NCI-H2196 (cell line): ENCODE measurements around the gene ULK2.
A peak's percentile ranks its signal among the peaks of the same experiment; 100 is the strongest.
"Not testable (repeated sequence)": the region's sequence is repeated elsewhere in the genome, so short reads cannot be mapped to it uniquely, and the experiment has no call there.

ENCODE experiments used
- DNase-seq: peaks from one replicate; lab custom pipeline; 2025; ENCODE audit not compliant: unreplicated experiment; lab: John Stamatoyannopoulos, UW

Gene ULK2

DNA sequence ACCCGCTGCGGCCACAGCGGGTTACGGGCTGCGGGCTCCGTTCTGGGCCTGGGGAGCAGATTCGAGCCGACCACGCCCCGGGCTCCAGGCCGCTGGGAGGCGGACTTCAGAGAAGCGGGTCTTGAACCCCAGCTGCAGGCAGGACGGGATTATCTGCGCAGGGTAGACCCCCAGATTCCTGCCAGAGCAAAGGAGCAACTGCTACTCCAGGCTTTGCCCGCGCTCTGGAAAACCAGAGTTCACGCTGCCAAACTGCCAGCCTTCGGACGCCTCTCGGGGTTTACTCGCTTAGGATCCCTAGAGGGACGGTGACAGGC is 301 bp upstream of the ULK2 start:
- no peak for DNase-seq

GRCh38 chr17:19867079-19867328 is 732 bp downstream of the ULK2 start:
- peak; percentile 5 for DNase-seq

GRCh38 chr17:19865021-19865420 is 2.7 kb downstream of the ULK2 start:
- no peak for DNase-seq

- DNase-seq: not testable (repeated sequence)
These were observed 7.0 kb downstream of the ULK2 start for GRCh38 chr17:19860647-19861177.

DNA sequence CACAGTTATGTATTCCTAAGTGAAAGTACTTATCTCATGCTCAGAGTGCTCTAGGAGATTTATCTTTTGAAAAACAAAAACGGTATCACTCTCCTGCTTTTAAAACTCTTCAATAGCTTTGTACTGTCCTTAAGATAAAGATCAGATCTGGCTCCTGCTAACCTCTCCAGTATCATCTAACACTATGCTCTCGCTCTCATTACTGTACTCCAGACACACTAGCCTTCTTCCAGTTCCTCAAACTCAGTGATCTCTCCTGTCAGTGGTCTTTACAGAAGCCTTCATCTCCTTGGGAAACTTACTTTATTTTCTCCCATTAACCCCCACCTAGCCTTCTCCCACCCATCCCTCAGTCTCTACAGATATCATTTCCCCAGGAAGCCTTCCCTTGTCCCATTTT is 10.1 kb downstream of the ULK2 start:
- no peak for DNase-seq

GRCh38 chr17:19833914-19834313 is 33.8 kb downstream of the ULK2 start:
- no peak for DNase-seq

GRCh38 chr17:19830061-19830460 is 37.7 kb downstream of the ULK2 start:
- DNase-seq: no peak

- DNase-seq: no peak
These were observed 55.3 kb downstream of the ULK2 start for GRCh38 chr17:19812407-19812806.

DNA sequence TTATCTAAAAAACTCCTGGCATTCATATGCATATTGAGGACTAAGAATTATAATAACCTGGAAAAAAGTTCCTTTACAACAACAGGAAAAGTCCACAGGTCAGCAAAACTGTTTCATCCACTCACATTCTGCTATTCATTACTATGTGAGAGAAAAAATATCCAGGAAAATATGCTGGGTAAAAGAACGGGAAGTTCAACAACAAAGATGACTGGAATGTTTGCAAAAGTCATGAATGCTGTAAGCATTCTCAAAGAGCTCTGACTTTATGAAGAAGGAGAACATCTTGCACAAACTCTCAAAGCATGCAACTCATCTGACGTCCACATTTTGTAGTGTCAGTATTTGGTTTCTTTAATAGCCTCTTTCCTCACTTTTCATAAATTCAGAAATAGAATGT is 62.7 kb downstream of the ULK2 start:
- DNase-seq: no peak

- DNase-seq: no peak
These were observed 67.2 kb downstream of the ULK2 start for GRCh38 chr17:19800571-19800970.

DNA sequence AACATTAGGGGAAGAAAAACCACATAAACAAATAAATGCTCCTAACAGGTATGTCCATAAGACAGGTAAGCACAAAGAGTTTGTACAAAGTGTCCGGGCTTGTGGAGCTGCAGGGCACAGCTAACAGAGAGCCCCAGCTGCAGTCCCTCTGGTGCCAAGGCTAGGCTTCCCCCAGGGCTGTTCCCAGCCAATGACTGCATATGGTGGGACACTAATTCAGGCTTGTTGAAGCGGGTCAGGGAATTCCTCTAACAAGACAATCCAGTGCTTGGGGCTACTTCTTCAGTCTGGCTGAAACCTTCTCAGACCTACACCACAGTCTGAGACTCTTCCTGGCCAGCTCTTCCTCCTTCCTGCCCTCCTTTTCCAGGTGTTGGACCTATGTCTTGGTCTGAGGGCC is 67.9 kb downstream of the ULK2 start:
- no peak for DNase-seq

- peak; percentile 2 for DNase-seq
These were observed 71.3 kb downstream of the ULK2 start for GRCh38 chr17:19796457-19796856.

- DNase-seq: no peak
These were observed 75.7 kb downstream of the ULK2 start for GRCh38 chr17:19791918-19792550.

DNA sequence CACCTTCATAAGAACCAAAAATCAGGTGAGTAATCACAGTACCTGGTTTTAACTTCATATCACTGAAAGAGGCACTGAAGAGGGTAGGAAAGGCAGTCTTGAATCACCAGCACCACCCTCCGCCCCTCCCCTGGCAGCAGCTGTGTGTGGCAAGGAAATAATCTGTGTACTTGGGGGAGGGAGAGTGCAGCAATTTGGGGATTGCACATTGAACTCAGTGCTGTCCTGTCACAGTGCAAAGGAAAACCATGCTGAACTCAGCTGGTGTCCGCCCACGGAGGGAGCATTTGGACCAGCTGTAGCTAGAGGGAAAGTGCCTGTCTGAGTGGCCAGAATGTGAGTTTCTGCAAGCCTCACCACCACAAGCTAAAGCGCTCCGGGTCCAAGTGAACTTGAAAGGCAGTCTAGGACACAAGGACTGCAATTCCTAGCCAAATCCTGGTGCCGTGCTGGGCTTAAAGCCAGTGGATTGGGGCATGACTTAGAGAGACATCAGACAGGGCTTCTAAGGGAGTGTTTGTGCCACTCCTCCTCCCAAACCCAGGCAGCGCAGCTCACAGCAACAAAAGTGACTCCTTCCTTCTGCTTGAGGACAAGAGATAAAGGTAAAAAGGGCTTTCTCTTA is 79.9 kb downstream of the ULK2 start:
- no peak for DNase-seq

GRCh38 chr17:19785854-19786253 is 81.9 kb downstream of the ULK2 start:
- DNase-seq: no peak

- DNase-seq: no peak
These were observed 86.0 kb downstream of the ULK2 start for GRCh38 chr17:19781488-19782458.

GRCh38 chr17:19780846-19781245 is 86.9 kb downstream of the ULK2 start:
- no peak for DNase-seq

- no peak for DNase-seq
These were observed 94.2 kb downstream of the ULK2 start for GRCh38 chr17:19773534-19773933.

DNA sequence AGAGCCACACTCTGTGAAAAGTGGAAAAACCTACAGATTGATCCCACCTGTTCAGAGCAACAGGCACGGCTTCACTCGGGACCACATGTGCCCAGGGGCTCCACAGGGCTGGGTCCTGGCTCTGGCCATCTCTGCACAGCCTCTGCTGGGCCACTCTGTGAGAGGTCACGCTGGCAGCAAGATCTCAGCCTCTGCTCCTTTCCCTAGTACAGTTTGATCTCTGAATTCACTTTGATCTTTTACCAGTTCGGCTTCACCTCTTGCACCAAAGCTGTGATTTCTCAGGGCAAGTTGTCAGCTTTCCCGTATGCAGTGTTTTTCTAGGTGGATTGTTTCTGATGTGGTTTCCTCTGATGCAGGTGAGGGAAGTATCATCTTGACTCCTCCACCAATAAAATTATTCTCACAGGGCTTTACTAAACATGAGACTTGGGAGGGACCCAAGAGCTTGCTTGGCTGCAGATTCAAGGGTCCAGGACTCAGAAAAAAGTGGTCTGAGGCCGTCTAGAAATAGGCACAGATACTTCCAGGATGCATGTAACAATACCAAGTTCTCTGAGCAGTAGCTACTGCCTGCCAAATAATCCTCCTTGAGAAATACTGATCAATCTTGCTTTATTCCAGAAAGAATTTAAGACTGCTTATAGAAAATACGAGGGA is 95.6 kb downstream of the ULK2 start:
- DNase-seq: no peak

DNA sequence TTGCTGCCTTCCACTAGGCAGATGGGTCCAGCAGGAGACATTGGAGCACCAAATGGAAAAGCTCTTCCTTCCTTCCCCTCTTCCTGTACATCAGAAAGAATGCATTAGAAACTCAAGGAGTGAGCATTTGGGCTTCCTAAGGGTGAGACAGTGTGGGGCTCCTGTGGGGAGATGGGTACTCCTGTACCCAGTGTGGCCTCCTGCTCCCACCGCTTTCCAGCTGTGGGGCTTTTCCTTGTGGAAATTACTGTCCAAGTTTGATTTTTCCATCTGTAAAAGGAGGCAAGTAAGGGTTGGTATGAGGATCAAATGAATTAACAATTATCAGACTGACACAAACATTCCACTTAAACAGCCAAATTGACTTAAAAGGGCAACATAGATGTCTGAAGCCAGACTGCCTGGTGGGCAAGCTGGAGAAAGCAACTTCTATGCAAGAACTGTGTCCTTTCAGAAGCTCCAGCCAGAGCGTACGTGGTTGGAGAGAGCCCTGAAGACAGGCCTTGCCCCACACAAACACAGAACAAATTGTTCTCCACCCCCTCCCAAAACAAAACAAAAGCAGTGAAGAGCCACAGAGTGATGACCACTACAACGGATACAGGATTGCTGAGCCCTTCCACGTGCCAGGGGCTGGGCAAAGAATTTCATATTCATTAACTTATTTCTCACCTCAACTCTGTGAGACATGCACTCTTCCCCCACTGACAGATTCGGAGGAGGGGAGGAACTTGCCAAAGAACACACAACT is 96.6 kb downstream of the ULK2 start:
- DNase-seq: no peak
